Measurements from ENCODE around the gene CUBN. TPM values are rescaled to one million over a fixed set of nuclear protein-coding genes. Genes with fewer than 3 reads are reported as not detected.

The CUBN gene
- total RNA-seq, 1 experiment from 2014 or later = 0.46 TPM

DNA sequence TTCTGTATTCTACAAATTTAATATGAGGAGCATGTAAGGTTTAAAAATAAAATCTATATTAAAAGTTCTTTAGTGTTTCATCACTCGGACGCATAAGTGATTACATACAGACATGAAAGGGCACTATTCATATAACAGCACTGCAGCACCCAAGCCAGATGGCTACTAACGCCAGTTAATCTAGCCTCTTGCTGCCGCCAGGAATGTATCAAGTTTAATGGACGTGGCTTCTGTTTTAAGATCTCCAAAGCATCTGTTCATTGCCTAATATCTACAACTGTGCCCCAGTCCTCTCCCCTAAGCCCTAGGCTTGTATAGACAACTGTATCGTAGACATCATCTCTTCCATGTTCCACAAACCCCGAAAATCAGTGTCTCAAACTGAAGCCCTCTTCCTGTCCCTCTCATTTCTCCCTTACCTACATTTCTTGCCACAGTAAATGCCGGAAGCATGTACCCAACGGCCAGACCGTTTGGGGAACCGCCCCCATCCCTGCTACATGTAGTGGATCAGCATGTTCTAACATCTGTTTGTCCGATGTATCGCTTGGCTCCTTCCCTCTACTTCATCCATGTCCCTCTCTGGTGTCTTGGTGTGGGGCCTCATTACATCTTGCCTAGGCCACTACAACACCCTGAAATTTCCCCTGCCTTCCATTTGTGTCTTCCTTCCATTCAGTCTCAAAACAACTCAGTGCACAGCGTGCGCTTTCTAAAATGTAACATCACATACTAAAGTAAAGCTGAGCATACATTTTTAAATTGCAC is 164.9 kb downstream of the CUBN start:
- Mint-ChIP-seq H3K27me3 (ENCODE audit: low read depth) (no peaks in the 10 kb centered on the region), H3K4me1 (peaks cover 30% of the 10 kb centered on the region), H3K36me3 (no peaks in the 10 kb centered on the region), H3K4me3 (no peak overlapping the region), H3K9me3 (no peaks in the 10 kb centered on the region), H3K27ac (no peak overlapping the region)
- CTCF ChIA-PET = no interaction called here
- TF ChIP-seq ZNF232 (CRISPR knock-in tag; IDR thresholded peaks at IDR 0.05) (no peak), KAT7 (CRISPR knock-in tag; IDR thresholded peaks at IDR 0.05; ENCODE audit: borderline replicate concordance) (no peak), CREM (CRISPR knock-in tag; IDR thresholded peaks at IDR 0.05) (no peak), ZNF423 (CRISPR knock-in tag; IDR thresholded peaks at IDR 0.05) (no peak), ARID4B (CRISPR knock-in tag; IDR thresholded peaks at IDR 0.05; ENCODE audit: borderline replicate concordance) (no peak)
- TF ChIP-seq, protein P1, sequence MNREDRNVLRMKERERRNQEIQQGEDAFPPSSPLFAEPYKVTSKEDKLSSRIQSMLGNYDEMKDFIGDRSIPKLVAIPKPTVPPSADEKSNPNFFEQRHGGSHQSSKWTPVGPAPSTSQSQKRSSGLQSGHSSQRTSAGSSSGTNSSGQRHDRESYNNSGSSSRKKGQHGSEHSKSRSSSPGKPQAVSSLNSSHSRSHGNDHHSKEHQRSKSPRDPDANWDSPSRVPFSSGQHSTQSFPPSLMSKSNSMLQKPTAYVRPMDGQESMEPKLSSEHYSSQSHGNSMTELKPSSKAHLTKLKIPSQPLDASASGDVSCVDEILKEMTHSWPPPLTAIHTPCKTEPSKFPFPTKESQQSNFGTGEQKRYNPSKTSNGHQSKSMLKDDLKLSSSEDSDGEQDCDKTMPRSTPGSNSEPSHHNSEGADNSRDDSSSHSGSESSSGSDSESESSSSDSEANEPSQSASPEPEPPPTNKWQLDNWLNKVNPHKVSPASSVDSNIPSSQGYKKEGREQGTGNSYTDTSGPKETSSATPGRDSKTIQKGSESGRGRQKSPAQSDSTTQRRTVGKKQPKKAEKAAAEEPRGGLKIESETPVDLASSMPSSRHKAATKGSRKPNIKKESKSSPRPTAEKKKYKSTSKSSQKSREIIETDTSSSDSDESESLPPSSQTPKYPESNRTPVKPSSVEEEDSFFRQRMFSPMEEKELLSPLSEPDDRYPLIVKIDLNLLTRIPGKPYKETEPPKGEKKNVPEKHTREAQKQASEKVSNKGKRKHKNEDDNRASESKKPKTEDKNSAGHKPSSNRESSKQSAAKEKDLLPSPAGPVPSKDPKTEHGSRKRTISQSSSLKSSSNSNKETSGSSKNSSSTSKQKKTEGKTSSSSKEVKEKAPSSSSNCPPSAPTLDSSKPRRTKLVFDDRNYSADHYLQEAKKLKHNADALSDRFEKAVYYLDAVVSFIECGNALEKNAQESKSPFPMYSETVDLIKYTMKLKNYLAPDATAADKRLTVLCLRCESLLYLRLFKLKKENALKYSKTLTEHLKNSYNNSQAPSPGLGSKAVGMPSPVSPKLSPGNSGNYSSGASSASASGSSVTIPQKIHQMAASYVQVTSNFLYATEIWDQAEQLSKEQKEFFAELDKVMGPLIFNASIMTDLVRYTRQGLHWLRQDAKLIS (CRISPR knock-in tag; IDR thresholded peaks at IDR 0.05; ENCODE audit: borderline replicate concordance) = no peak
- TF ChIP-seq, protein P2, sequence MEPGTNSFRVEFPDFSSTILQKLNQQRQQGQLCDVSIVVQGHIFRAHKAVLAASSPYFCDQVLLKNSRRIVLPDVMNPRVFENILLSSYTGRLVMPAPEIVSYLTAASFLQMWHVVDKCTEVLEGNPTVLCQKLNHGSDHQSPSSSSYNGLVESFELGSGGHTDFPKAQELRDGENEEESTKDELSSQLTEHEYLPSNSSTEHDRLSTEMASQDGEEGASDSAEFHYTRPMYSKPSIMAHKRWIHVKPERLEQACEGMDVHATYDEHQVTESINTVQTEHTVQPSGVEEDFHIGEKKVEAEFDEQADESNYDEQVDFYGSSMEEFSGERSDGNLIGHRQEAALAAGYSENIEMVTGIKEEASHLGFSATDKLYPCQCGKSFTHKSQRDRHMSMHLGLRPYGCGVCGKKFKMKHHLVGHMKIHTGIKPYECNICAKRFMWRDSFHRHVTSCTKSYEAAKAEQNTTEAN (CRISPR knock-in tag; IDR thresholded peaks at IDR 0.05) = no peak
- no peak for ATAC-seq
- POLR2A ChIA-PET = no interaction called here
- DNase-seq (ENCODE audit: low spot score) = no peak

- POLR2A ChIA-PET = no interaction called here
- CTCF ChIA-PET = no interaction called here
- DNase-seq (ENCODE audit: low spot score) (no peak), ATAC-seq (no peak)
- Mint-ChIP-seq H3K4me3 (no peak overlapping the region), H3K9me3 (no peaks in the 10 kb centered on the region), H3K4me1 (peaks cover under 1% of the 10 kb centered on the region; the same call in 1 of the 2 replicates), H3K27ac (no peak overlapping the region), H3K36me3 (no peaks in the 10 kb centered on the region), H3K27me3 (ENCODE audit: low read depth) (no peaks in the 10 kb centered on the region)
- TF ChIP-seq MAX (CRISPR knock-in tag; IDR thresholded peaks at IDR 0.05) = no peak
- TF ChIP-seq CREB1 (CRISPR knock-in tag; IDR thresholded peaks at IDR 0.05) = no peak
- TF ChIP-seq ZNF263 (CRISPR knock-in tag; IDR thresholded peaks at IDR 0.05; ENCODE audit: low read depth) = no peak
- no peak for TF ChIP-seq ZNF671 (CRISPR knock-in tag; IDR thresholded peaks at IDR 0.05)
- no peak for TF ChIP-seq SOX15 (CRISPR knock-in tag; IDR thresholded peaks at IDR 0.05)
- no peak for TF ChIP-seq IRF2 (CRISPR knock-in tag; IDR thresholded peaks at IDR 0.05; ENCODE audit: borderline replicate concordance, low read depth)
- TF ChIP-seq USF1 (CRISPR knock-in tag; IDR thresholded peaks at IDR 0.05) = no peak
- TF ChIP-seq, protein P3, sequence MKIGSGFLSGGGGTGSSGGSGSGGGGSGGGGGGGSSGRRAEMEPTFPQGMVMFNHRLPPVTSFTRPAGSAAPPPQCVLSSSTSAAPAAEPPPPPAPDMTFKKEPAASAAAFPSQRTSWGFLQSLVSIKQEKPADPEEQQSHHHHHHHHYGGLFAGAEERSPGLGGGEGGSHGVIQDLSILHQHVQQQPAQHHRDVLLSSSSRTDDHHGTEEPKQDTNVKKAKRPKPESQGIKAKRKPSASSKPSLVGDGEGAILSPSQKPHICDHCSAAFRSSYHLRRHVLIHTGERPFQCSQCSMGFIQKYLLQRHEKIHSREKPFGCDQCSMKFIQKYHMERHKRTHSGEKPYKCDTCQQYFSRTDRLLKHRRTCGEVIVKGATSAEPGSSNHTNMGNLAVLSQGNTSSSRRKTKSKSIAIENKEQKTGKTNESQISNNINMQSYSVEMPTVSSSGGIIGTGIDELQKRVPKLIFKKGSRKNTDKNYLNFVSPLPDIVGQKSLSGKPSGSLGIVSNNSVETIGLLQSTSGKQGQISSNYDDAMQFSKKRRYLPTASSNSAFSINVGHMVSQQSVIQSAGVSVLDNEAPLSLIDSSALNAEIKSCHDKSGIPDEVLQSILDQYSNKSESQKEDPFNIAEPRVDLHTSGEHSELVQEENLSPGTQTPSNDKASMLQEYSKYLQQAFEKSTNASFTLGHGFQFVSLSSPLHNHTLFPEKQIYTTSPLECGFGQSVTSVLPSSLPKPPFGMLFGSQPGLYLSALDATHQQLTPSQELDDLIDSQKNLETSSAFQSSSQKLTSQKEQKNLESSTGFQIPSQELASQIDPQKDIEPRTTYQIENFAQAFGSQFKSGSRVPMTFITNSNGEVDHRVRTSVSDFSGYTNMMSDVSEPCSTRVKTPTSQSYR (CRISPR knock-in tag; IDR thresholded peaks at IDR 0.05) = no peak
- no peak for TF ChIP-seq ZNF425 (CRISPR knock-in tag; conservative IDR thresholded peaks at IDR 0.05)
- no peak for TF ChIP-seq ZNF396 (CRISPR knock-in tag; IDR thresholded peaks at IDR 0.05; ENCODE audit: borderline replicate concordance)
- TF ChIP-seq EMX1 (CRISPR knock-in tag; IDR thresholded peaks at IDR 0.05) = no peak
These were observed 169.1 kb downstream of the CUBN start for GRCh38 chr10:16960551-16960950.

All from WTC11 (cell line).